ENCODE results near the gene CSRP2.

CSRP2 gene

GRCh38 chr12:76836633-76837032, 42.2 kb downstream of the CSRP2 start:
- H3K4me3 ChIP-seq (ENCODE audit: low read depth, low read length) = no peak overlapping the region
- TF ChIP-seq CTCF (IDR thresholded peaks at IDR 0.05; ENCODE audit: low read depth, low read length) = no peak

- no peak for TF ChIP-seq CTCF (IDR thresholded peaks at IDR 0.05; ENCODE audit: low read depth, low read length)
Measured at GRCh38 chr12:76830436-76830835, 48.4 kb downstream of the CSRP2 start.

GRCh38 chr12:76820888-76821482, 57.8 kb downstream of the CSRP2 start:
- TF ChIP-seq CTCF (IDR thresholded peaks at IDR 0.05; ENCODE audit: low read depth, low read length) = peak; percentile 68
- no peak overlapping the region for H3K4me3 ChIP-seq (ENCODE audit: low read depth, low read length)

More at GRCh38 chr12:76830436-76830835, 48.4 kb downstream of the CSRP2 start:
- no peak overlapping the region for H3K4me3 ChIP-seq (ENCODE audit: low read depth, low read length)

- H3K4me3 ChIP-seq (ENCODE audit: low read depth, low read length) = no peak overlapping the region
- TF ChIP-seq CTCF (IDR thresholded peaks at IDR 0.05; ENCODE audit: low read depth, low read length) = no peak
Measured at GRCh38 chr12:76813972-76814371, 64.8 kb downstream of the CSRP2 start.

GRCh38 chr12:76813265-76813664, 65.6 kb downstream of the CSRP2 start:
- no peak for TF ChIP-seq CTCF (IDR thresholded peaks at IDR 0.05; ENCODE audit: low read depth, low read length)
- no peak overlapping the region for H3K4me3 ChIP-seq (ENCODE audit: low read depth, low read length)

GRCh38 chr12:76811976-76812375, 66.8 kb downstream of the CSRP2 start:
- no peak overlapping the region for H3K4me3 ChIP-seq (ENCODE audit: low read depth, low read length)
- no peak for TF ChIP-seq CTCF (IDR thresholded peaks at IDR 0.05; ENCODE audit: low read depth, low read length)

- no peak overlapping the region for H3K4me3 ChIP-seq (ENCODE audit: low read depth, low read length)
- no peak for TF ChIP-seq CTCF (IDR thresholded peaks at IDR 0.05; ENCODE audit: low read depth, low read length)
Measured at GRCh38 chr12:76810671-76811419, 68.0 kb downstream of the CSRP2 start.

All from WI38 (cell line).